Upper lobe of left lung (tissue), 4 donors: Measurements from ENCODE around the gene THOC6.

Source experiments
- CTCF ChIP-seq, 6 experiments: fragments of 450-650 bp in 4 of 6; fragments of 200-600 bp in 2 of 6; sonication (generic) in 2 of 6; IDR thresholded peaks; one replicate each; pipeline ENCODE4 v1.5.1; 2016 to 2019; ENCODE audit warnings: antibody characterized with exemption in 6 of 6
- POLR2A ChIP-seq, 4 donors: fragments of 450-650 bp; IDR thresholded peaks; one replicate each; pipeline ENCODE4 v1.5.1; 2016 to 2017; ENCODE audit warnings: antibody characterized with exemption in 4 of 4, mild to moderate bottlenecking in 2 of 4
- POLR2AphosphoS5 ChIP-seq, 2 donors: sonication (generic); formaldehyde crosslinking; IDR thresholded peaks; one replicate each; pipeline ENCODE4 v1.5.1; 2017; ENCODE audit warnings: antibody characterized with exemption in 2 of 2

- TF ChIP-seq CTCF (IDR thresholded peaks at IDR 0.05) (no peak), POLR2AphosphoS5 (IDR thresholded peaks at IDR 0.05) (no peak), POLR2A (IDR thresholded peaks at IDR 0.05) (peak in 1 of 4 donors; percentile 34)
Measured at GRCh38 chr16:3036726-3037315, 13.0 kb downstream of the THOC6 start, which contains the start of gene BICDL2.
